ENCODE measurements around the gene WDR86. TPM values are rescaled to one million over a fixed set of nuclear protein-coding genes. Genes with fewer than 3 reads are reported as not detected.
A peak's percentile ranks its signal among the peaks of the same experiment; 100 is the strongest.

WDR86 gene
- total RNA-seq, 1 experiment from 2014 or later: not detected

- peak overlapping the region; percentile 32 for H3K4me2 ChIP-seq (ENCODE audit: low read length)
- no peak; the same call in 1 of the 2 replicates for ATAC-seq
- no peaks in the 10 kb centered on the region for H3K27me3 ChIP-seq (ENCODE audit: insufficient read depth, low read length)
- DNase-seq (ENCODE audit: low read depth, low spot score): no peak
- BruUV-seq (replicated peaks): no TSS peak
- intact Hi-C loops (cut with micrococcal nuclease): no loop called here
- H3K4me1 ChIP-seq (ENCODE audit: control insufficient read depth in 1 of 2, insufficient read depth in 2 of 2, low read length in 2 of 2): peaks cover 51 to 68% of the 10 kb centered on the region in 2 experiments
- peak overlapping the region; percentile 87 for H3K27ac ChIP-seq (ENCODE audit: low read depth, low read length)
- no peaks in the 10 kb centered on the region for H3K36me3 ChIP-seq (ENCODE audit: control insufficient read depth in 1 of 2, insufficient read depth in 2 of 2, low read length in 2 of 2)
- H3K9me3 ChIP-seq (ENCODE audit: control insufficient read depth in 1 of 2, insufficient read depth in 1 of 2, low read depth in 1 of 2, low read length in 2 of 2): no peaks in the 10 kb centered on the region
- no peak overlapping the region for H3K4me3 ChIP-seq (replicated peaks in 1 of 2; ENCODE audit: low read depth in 1 of 2, low read length in 2 of 2)
- H3K9ac ChIP-seq (ENCODE audit: low read length): no peak overlapping the region
- RAD21 ChIA-PET (ENCODE audit: low non-redundant PET in 1 of 2, low total read pairs in 2 of 2, uncharacterized antibody in 2 of 2, unreplicated experiment in 2 of 2): no interaction called here
- CTCF ChIA-PET: no interaction called here
- TF ChIP-seq EGR1 (IDR thresholded peaks at IDR 0.05; ENCODE audit: low read depth) (no peak; the same call in 1 of the 2 replicates), ZFX (IDR thresholded peaks at IDR 0.05) (0 out of 2 replicates have a peak, but pooled peaks have one; percentile 14)
- no peaks in the 10 kb centered on the region for H4K20me1 ChIP-seq (ENCODE audit: insufficient read depth)
- no peak overlapping the region for H2AFZ ChIP-seq (ENCODE audit: low read depth, low read length, poor library complexity, severe bottlenecking)
- H3K79me2 ChIP-seq (ENCODE audit: insufficient read depth, low read length): no peaks in the 10 kb centered on the region
- POLR2A ChIA-PET: interaction anchor here (0.7 kb wide), 1 partner anchor 31 kb away, joined by 7 read pairs; no protein-coding TSS in a partner anchor
- H3K9me2 ChIP-seq (ENCODE audit: insufficient read depth): no peaks in the 10 kb centered on the region
Measured at GRCh38 chr7:151428378-151429236, 18.8 kb upstream of the WDR86 start.

- Histone ChIP-seq H3K9me2 (ENCODE audit: insufficient read depth) (no peaks in the 10 kb centered on the region), H3K4me2 (ENCODE audit: low read length) (peak overlapping the region; percentile 32; the same call in 1 of the 2 replicates), H3K4me3 (replicated peaks in 1 of 2; ENCODE audit: low read depth in 1 of 2, low read length in 2 of 2) (no peak overlapping the region), H3K4me1 (ENCODE audit: control insufficient read depth in 1 of 2, insufficient read depth in 2 of 2, low read length in 2 of 2) (peaks cover 51 to 65% of the 10 kb centered on the region in 2 experiments), H3K27ac (ENCODE audit: low read depth, low read length) (peak overlapping the region; percentile 87), H4K20me1 (ENCODE audit: insufficient read depth) (no peaks in the 10 kb centered on the region), H3K9ac (ENCODE audit: low read length) (no peak overlapping the region), H3K36me3 (ENCODE audit: control insufficient read depth in 1 of 2, insufficient read depth in 2 of 2, low read length in 2 of 2) (no peaks in the 10 kb centered on the region), H2AFZ (ENCODE audit: low read depth, low read length, poor library complexity, severe bottlenecking) (no peak overlapping the region), H3K9me3 (ENCODE audit: control insufficient read depth in 1 of 2, insufficient read depth in 1 of 2, low read depth in 1 of 2, low read length in 2 of 2) (no peaks in the 10 kb centered on the region), H3K79me2 (ENCODE audit: insufficient read depth, low read length) (no peaks in the 10 kb centered on the region), H3K27me3 (ENCODE audit: insufficient read depth, low read length) (no peaks in the 10 kb centered on the region)
- ChIA-PET RAD21 (ENCODE audit: low non-redundant PET in 1 of 2, low total read pairs in 2 of 2, uncharacterized antibody in 2 of 2, unreplicated experiment in 2 of 2) (no interaction called here), POLR2A (interaction anchor here (0.7 kb wide), 1 partner anchor 32 kb away, joined by 7 read pairs; no protein-coding TSS in a partner anchor), CTCF (no interaction called here)
- BruUV-seq (replicated peaks): no TSS peak
- intact Hi-C loops (cut with micrococcal nuclease): no loop called here
- ATAC-seq (no peak), DNase-seq (ENCODE audit: low read depth, low spot score) (no peak)
- TF ChIP-seq ZBTB33 (IDR thresholded peaks at IDR 0.05; ENCODE audit: extremely low read depth, insufficient replicate concordance, low read length): no peak
- no peak for TF ChIP-seq POLR2A (IDR thresholded peaks at IDR 0.05; ENCODE audit: borderline replicate concordance, extremely low read depth, insufficient read depth, insufficient read length)
- TF ChIP-seq SIN3A (IDR thresholded peaks at IDR 0.05; ENCODE audit: low read depth): no peak
- TF ChIP-seq MAX (IDR thresholded peaks at IDR 0.05): no peak
- TF ChIP-seq EGR1 (IDR thresholded peaks at IDR 0.05; ENCODE audit: low read depth): no peak
- no peak for TF ChIP-seq ELF1 (IDR thresholded peaks at IDR 0.05; ENCODE audit: borderline replicate concordance, low read depth)
- no peak for TF ChIP-seq YY1 (IDR thresholded peaks at IDR 0.05; ENCODE audit: extremely low read depth, insufficient replicate concordance, low read depth, low read length)
- TF ChIP-seq SRF (IDR thresholded peaks at IDR 0.05; ENCODE audit: low read depth): no peak
Measured at GRCh38 chr7:151427705-151428377, 18.0 kb upstream of the WDR86 start.

All from HCT116 (cell line).